SU-DHL-6 (cell line): ENCODE measurements around the gene ADARB2.

ENCODE experiments used
- H2AFZ ChIP-seq: fragments of 200-600 bp; sonication (generic); 2 replicates; pipeline ENCODE4 v1.6.1; 2014; ENCODE audit warnings: low read depth, mild to moderate bottlenecking, moderate library complexity, mixed read lengths, antibody characterized with exemption, low read length; ENCODE audit not compliant: severe bottlenecking
- H3F3A ChIP-seq: fragments of 200-600 bp; shearing (Covaris generic); 2 replicates; pipeline ENCODE4 v1.6.0; 2016; ENCODE audit warnings: antibody characterized with exemption, mild to moderate bottlenecking; ENCODE audit not compliant: insufficient read depth
- H3K27ac ChIP-seq: fragments of 200-600 bp; sonication (generic); 2 replicates; pipeline ENCODE4 v1.5.1; 2016; ENCODE audit warnings: low read depth, mild to moderate bottlenecking, low read length, moderate library complexity, mixed read lengths
- H3K27me3 ChIP-seq: fragments of 200-600 bp; sonication (generic), shearing (Covaris generic); 2 replicates; pipeline ENCODE4 v1.6.0; 2014; ENCODE audit warnings: mild to moderate bottlenecking, low read length
- H3K36me3 ChIP-seq: fragments of 200-600 bp; sonication (generic); 2 replicates; pipeline ENCODE4 v1.6.1; 2014; ENCODE audit warnings: mild to moderate bottlenecking, low read length, mixed read lengths
- H3K4me2 ChIP-seq: fragments of 300-600, 200-600 bp; shearing (Covaris generic), sonication (generic); 2 replicates; pipeline ENCODE4 v1.6.0; 2014; ENCODE audit warnings: low read length, low read depth, mild to moderate bottlenecking; ENCODE audit not compliant: poor library complexity, severe bottlenecking
- H3K4me3 ChIP-seq: fragments of 200-600 bp; sonication (generic); 2 replicates; pipeline ENCODE4 v1.5.1; 2014; ENCODE audit warnings: antibody characterized with exemption, low read length, mild to moderate bottlenecking, mixed read lengths; ENCODE audit not compliant: insufficient read depth, poor library complexity, severe bottlenecking
- H3K79me2 ChIP-seq: fragments of 200-600 bp; sonication (generic); 2 replicates; pipeline ENCODE4 v1.6.1; 2014; ENCODE audit warnings: mild to moderate bottlenecking, low read length, moderate library complexity; ENCODE audit not compliant: insufficient read depth
- H3K9ac ChIP-seq: fragments of 200-600 bp; sonication (generic); 2 replicates; pipeline ENCODE4 v1.7.0; 2014; ENCODE audit warnings: mild to moderate bottlenecking, low read length
- H3K9me2 ChIP-seq: fragments of 200-600 bp; sonication (generic); replicated peaks from 2 replicates; pipeline ENCODE4 v1.6.1; 2014; ENCODE audit warnings: low read length; ENCODE audit not compliant: insufficient read depth
- H3K9me3 ChIP-seq: fragments of 200-600 bp; sonication (generic); 2 replicates; pipeline ENCODE4 v1.6.1; 2014; ENCODE audit warnings: low read length, mixed read lengths; ENCODE audit not compliant: insufficient read depth
- H4K20me1 ChIP-seq: fragments of 200-600 bp; sonication (generic); 2 replicates; pipeline ENCODE4 v1.6.1; 2014; ENCODE audit warnings: low read depth, mild to moderate bottlenecking, antibody characterized with exemption, low read length, moderate library complexity, mixed read lengths
- CTCF ChIP-seq: fragments of 200-600 bp; sonication (generic); IDR thresholded peaks from one replicate; pipeline ENCODE4 v1.5.1; 2017; ENCODE audit warnings: antibody characterized with exemption, mild to moderate bottlenecking, low read length, moderate library complexity; ENCODE audit not compliant: insufficient read depth, poor library complexity, severe bottlenecking
- EZH2phosphoT487 ChIP-seq: fragments of 200-600 bp; sonication (generic), shearing (Covaris generic); conservative IDR thresholded peaks from 2 replicates; pipeline ENCODE4 v1.6.1; 2018; ENCODE audit warnings: mild to moderate bottlenecking, antibody characterized with exemption, low read length, moderate library complexity, mixed read lengths

The ADARB2 gene

DNA sequence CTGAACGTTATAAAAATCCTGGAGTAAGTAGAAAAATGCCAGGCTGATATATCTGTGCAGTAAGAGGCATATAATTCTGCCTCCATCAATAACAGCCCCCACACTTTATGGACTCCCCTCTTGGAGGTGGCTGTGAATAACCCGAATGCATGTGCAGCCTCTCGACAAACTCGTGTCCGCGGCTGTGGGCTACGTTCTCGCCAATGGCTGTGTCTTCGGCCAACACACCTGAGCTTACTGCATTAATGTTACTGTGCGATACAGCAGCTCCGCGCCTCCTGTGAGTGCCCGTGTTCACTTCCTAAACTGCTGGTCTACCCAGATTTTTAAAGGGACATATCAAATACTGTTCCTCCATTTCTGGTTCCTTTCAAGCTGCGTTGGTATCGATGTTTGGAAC, 209.4 kb downstream of the ADARB2 start:
- Histone ChIP-seq H3K9me3 (no peaks in the 10 kb centered on the region), H3K27me3 (no peaks in the 10 kb centered on the region), H3K4me2 (no peak overlapping the region), H3K79me2 (no peaks in the 10 kb centered on the region), H3K4me3 (no peak overlapping the region), H3K9ac (no peak overlapping the region), H4K20me1 (no peaks in the 10 kb centered on the region), H2AFZ (no peak overlapping the region), H3K9me2 (no peaks in the 10 kb centered on the region), H3K27ac (no peak overlapping the region), H3F3A (no peaks in the 10 kb centered on the region), H3K36me3 (no peaks in the 10 kb centered on the region)
- TF ChIP-seq EZH2phosphoT487: no peak
- no peak for TF ChIP-seq CTCF

DNA sequence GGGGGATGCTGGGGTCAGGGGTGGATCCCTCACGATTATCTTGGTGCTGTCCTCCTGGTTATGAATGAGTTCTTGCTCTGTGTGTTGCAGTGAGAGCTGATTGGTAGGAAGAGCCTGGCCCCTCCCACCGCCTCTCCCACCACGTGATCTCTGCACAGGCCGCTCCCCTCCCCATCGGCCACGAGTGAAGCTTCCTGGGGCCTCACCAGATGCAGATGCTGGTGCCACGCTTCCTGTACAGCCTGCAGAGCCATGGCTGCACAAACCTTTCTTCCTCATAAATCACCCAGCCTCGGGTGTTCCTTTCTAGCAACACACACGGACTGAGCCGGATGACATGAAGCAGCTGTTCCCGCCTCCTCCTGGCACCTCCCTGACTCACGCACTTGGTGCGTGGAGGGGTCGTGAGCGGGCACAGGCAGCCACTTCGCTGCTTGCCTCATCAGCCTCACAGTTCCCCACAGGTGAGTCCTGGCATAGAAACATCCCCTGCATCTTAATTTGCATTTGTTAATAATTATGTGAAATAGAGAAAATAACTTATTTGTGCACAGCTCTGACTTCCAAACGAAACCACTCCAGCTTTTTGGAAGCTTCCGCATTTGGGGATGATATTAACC, 210.8 kb downstream of the ADARB2 start:
- Histone ChIP-seq H3K9ac (no peak overlapping the region), H3K36me3 (no peaks in the 10 kb centered on the region), H4K20me1 (no peaks in the 10 kb centered on the region), H2AFZ (no peak overlapping the region), H3K9me2 (no peaks in the 10 kb centered on the region), H3K27ac (no peak overlapping the region), H3K27me3 (no peaks in the 10 kb centered on the region), H3K9me3 (no peaks in the 10 kb centered on the region), H3K4me2 (no peak overlapping the region), H3F3A (no peaks in the 10 kb centered on the region), H3K4me3 (no peak overlapping the region), H3K79me2 (no peaks in the 10 kb centered on the region)
- TF ChIP-seq CTCF (no peak), EZH2phosphoT487 (no peak)

DNA sequence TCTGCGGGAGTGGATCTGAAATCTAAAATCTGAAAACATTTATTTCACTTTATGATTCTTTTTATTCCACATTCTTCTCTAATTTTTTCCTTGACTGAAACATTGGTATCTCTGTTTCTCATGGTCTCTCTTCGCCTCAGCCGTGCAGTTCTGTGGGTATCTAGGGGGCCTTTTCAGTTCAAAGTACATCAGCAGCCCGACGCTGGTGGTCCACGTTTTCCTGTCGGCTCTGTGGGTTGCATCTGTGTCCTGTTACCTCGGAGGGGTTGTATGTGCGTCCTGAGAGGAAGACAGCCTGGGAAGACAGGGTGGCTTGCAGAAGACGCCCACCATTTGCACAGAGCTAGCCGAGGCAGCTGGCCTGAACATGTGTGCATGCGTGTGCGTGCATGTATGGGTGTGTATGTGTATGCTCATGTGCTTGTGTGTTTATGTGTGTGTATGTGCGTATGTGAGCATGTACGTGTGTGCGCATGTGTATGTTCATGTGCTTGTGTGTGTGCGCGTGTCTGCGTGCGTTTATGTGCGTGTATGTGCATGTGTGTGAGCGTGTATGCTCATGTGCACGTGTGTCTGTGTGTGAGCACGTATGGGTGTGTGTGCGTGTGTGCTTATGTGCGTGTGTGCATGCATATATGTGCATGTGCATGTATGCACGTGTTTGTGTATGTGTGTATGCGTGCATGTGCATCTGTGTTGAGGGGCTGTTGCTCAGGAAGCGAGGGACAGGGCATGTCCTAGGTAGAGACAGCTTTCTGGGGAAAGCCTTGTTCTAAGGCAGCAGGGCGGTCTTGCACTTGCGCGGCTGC, 211.8 kb downstream of the ADARB2 start:
- no peaks in the 10 kb centered on the region for H3K9me2 ChIP-seq
- no peaks in the 10 kb centered on the region for H3K36me3 ChIP-seq
- H3K27ac ChIP-seq: no peak overlapping the region
- no peaks in the 10 kb centered on the region for H3K27me3 ChIP-seq
- no peaks in the 10 kb centered on the region for H3F3A ChIP-seq
- TF ChIP-seq EZH2phosphoT487 (no peak), CTCF (no peak)
- H3K9me3 ChIP-seq: no peaks in the 10 kb centered on the region
- no peak overlapping the region for H3K4me3 ChIP-seq
- no peaks in the 10 kb centered on the region for H4K20me1 ChIP-seq
- H2AFZ ChIP-seq: no peak overlapping the region
- H3K4me2 ChIP-seq: no peak overlapping the region
- no peak overlapping the region for H3K9ac ChIP-seq
- H3K79me2 ChIP-seq: no peaks in the 10 kb centered on the region
